ENCODE measurements around the gene TBCD.
"Not testable (repeated sequence)": the region's sequence is repeated elsewhere in the genome, so short reads cannot be mapped to it uniquely, and the experiment has no call there.

TBCD gene

DNA sequence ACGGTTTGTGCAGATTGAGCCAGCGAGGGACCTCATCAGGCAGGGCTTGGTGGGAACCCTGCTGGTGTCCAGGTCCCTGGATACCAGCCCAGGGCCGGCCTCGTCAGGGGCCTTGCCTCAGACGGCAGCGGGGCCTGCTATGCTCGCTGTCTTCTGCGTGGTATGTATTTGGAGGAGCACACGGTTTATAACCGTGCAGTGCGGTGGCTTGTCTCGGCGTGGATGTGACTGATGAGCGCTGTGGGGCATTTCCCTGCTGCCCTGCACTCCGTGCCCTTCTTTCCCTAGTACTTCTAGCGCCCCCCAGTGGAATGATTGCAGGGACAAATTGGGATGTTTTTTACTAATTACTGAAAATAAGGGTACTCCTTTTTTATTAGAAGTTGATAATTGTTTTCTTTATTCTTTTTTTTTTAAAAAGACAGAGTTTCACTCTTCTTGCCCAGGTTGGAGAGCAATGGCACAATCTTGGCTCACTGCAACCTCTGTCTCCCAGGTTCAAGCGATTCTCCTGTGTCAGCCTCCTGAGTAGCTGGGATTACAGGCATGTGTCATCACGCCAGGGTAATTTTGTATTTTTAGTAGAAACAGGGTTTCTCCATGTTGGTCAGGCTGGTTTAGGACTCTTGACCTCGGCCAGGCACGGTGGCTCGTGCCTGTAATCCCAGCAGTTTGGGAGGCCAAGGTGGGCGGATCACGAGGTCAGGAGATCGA is 15.3 kb downstream of the TBCD start:
- peak; percentile 27 for DNase-seq

- no peak for DNase-seq
These were observed 17.2 kb downstream of the TBCD start for GRCh38 chr17:82769041-82769440.

GRCh38 chr17:82772026-82772425 is 20.2 kb downstream of the TBCD start:
- no peak for DNase-seq

- DNase-seq = not testable (repeated sequence)
These were observed 22.6 kb downstream of the TBCD start for GRCh38 chr17:82774456-82774855.

- peak; percentile 30 for DNase-seq
These were observed 23.3 kb downstream of the TBCD start for GRCh38 chr17:82775001-82775823.

DNA sequence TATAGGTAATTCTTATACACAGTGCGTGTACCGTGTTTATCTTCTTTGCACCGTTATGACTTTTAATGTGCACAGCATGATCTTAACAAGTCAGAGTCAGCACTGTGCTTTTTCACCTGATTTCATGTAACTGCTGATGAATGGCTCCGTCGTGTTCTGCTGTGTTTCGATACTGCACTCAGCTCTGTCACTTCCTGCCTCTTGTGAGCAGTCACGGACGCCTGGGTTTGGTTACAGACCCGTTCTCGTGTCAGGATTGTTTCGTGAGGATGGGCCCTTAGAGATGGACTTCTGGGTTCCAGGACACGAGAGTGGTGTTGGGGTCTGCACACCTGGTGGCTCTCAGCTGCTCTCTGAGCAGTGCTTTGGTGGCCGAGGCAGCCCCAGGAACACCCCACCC is 24.6 kb downstream of the TBCD start:
- no peak for DNase-seq

GRCh38 chr17:82777778-82778375 is 26.0 kb downstream of the TBCD start:
- not testable (repeated sequence) for DNase-seq

GRCh38 chr17:82779541-82779940 is 27.7 kb downstream of the TBCD start:
- DNase-seq = no peak

- DNase-seq = no peak
These were observed 28.3 kb downstream of the TBCD start for GRCh38 chr17:82780195-82780594.

DNA sequence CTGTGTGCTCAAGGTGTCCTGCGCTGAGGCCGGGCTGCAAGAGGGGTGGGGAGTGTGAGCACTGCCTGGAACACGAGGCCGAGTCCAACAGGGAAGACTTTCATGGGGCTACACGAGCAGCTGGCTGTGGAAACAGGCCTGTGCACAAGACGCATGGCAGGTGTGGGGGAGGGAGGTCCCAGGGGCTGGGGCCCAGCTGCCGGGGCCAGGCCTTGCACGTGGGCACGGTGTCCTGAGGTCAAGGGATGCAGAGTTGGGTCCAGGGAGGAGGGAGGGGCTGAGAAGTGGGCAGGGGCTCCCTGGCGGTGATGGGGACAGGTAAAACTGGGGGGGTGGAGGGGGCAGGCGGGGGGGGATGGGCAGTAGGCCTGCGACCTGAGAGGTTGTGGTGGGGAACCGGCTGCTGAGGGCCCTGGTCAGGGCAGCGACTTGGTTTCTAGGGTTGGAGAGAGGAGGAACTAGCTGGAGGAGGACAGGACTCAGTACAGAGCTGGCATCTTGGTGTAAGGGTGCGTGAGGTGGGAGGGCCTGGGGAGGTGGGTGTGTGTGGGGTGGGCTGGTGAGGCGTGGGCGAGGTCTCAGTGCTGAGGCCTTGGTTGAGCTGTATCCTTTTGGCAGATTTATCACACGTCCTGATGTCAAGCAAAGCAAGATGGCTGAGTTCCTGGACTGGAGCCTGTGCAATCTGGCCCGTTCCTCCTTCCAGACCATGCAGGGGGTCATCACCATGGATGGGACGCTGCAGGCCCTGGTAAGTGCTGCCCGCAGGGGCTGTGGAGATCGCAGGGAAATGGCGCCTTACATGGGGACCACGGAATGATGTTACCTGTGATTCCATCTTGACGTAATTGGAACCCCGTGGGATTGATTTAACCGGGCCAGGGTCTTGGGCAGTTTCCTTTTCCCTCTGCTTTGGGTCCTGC is 29.4 kb downstream of the TBCD start:
- no peak for DNase-seq

DNA sequence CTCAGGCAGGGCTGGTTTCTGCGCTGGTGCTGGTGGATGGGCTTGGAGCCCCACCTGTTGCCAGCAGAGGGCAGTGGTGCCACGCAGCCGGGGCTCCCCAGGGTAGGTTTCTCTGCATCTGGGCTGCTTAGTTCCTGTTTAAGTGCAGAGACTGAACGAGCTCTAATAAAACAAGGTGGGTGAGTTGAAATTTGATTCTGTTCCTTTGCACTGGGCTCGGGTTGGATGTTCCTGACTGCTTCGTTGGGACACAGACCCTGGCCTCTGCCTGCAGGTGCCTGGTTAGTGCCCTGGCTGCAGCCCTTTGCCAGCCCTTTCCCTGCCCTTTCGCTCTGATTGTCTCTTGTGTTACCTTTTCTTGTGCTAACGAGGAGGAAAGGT is 30.0 kb downstream of the TBCD start:
- DNase-seq = peak; percentile 79

- no peak for DNase-seq
These were observed 30.9 kb downstream of the TBCD start for GRCh38 chr17:82782657-82783207.

GRCh38 chr17:82783498-82783897 is 31.6 kb downstream of the TBCD start:
- no peak for DNase-seq

- not testable (repeated sequence) for DNase-seq
These were observed 33.7 kb downstream of the TBCD start for GRCh38 chr17:82785581-82785980.

DNA sequence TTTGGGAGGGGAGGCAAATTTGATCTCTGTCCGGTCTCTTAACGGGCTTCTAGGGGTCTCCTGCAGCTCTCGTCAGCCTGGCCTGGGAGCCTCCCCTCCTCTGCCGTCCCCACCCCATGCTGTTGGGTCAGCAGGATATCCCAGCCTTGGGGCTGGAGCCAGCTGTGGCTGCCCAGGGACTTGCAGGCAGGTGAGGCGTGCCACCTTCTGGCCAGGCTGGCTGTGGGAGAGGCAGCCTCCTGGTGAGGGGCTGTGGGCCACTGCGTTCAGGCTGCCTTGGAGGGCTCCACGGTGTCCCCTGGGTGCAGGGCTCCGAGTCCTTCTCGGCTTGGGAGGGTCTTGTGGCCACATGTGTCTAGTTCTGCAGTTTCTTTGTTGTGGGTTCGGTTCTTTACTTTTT is 34.6 kb downstream of the TBCD start:
- DNase-seq = no peak

DNA sequence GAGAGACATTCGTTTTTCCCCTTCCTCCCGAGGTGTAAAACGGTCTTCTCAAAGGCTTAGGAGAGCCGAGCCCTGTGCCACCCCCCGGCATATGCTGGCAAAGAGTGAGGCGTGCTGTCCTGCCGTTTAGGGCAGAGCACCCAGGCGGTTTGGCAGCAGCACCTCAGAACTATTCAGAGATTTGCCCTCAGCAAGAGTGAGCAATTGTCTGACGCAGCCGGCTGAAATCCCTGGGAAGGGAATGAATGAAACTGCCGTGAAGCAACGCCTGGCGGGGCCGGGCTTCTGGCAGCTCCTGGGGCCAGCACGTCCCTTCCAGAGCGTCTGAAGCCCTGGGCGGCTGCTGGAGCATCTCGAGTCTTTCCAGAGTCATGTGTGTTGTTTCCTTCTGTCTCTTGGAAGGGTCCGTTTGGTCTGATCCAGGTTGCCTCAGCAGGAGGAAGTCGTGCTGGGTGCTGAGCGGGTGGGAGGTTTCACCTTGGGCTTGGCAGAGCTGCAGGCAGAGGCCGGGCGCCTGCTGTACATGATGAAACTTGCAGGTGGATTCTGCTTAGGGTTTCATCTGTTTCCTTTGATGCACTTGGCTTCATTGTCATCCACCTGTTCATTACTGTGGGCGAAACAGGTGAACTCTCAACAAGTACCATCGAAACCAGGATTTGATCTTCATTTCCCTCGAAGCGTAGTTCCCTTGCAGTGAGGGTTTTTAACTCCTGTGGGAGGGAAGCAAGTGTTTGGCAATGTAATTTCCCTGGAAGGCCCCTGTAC is 35.4 kb downstream of the TBCD start:
- DNase-seq = no peak

- no peak for DNase-seq
These were observed 36.5 kb downstream of the TBCD start for GRCh38 chr17:82788206-82789001.

- no peak for DNase-seq
These were observed 37.3 kb downstream of the TBCD start for GRCh38 chr17:82789051-82789592.

GRCh38 chr17:82789806-82790205 is 37.9 kb downstream of the TBCD start:
- DNase-seq = no peak

DNA sequence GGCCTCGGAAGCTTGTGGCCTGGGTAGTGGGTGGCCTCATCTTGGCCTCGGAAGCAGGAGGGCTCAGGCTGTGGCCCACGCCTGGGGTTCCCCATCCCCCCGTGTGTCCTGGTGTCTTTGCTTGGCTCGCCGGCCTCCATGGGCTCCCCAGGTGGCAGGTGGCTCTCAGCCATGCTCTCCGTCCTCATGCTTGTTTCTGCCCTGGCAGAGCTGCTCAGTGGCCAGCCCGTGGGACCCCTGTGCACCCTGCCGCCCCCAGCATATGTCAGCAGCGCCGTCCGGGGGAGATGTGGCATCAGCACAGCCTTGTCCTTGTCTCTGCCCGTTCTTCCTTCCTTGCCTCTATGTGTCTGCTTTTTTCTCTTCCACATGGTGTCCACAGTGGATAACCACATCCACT is 38.5 kb downstream of the TBCD start:
- no peak for DNase-seq

Data from effector CD4-positive, alpha-beta T cell (primary cell).